BJ (cell line): Measurements from ENCODE around the gene GNS. TPM values are rescaled to one million over a fixed set of nuclear protein-coding genes. Genes with fewer than 3 reads are reported as not detected.

Experiments
- CTCF ChIA-PET: fragments of 350-600 bp; formaldehyde crosslinking; extraction: SDS; loops from one replicate; lab custom pipeline; 2021; ENCODE audit warnings: antibody characterized with exemption, inconsistent platforms; lab: Yijun Ruan, JAX
- POLR2A ChIA-PET: fragments of 300-600 bp; sonication (Branson Sonifier 250); formaldehyde crosslinking; extraction: SDS; loops from one replicate; lab custom pipeline; 2021; ENCODE audit warnings: antibody characterized with exemption; lab: Charles Lee
- DNase-seq: peaks from one replicate; pipeline ENCODE4 v3.0.0-alpha.2; 2011; ENCODE audit warnings: low read depth
- H3K27me3 ChIP-seq: 2 replicates; pipeline ENCODE4 v1.6.0; 2011; ENCODE audit warnings: low read length; ENCODE audit not compliant: control insufficient read depth, insufficient read depth
- H3K36me3 ChIP-seq: 2 replicates; pipeline ENCODE4 v1.5.1; 2011; ENCODE audit warnings: low read length; ENCODE audit not compliant: control insufficient read depth, insufficient read depth
- H3K4me3 ChIP-seq: 2 replicates; pipeline ENCODE4 v1.5.1; 2011; ENCODE audit warnings: low read depth, mild to moderate bottlenecking, control low read depth, low read length
- CTCF ChIP-seq: IDR thresholded peaks from 2 replicates; pipeline ENCODE4 v1.5.1; 2011; ENCODE audit warnings: low read depth, mild to moderate bottlenecking, control low read depth, inconsistent platforms, low read length, moderate library complexity; ENCODE audit not compliant: insufficient read depth
- polyA plus RNA-seq: library from polyadenylated mRNA; depleted of rRNA; stranded (reverse); fragments of >200 nt; gene quantifications from 2 replicates; pipeline ENCODE4 v1.2.3, GENCODE V29; 2011

GNS gene
- polyA plus RNA-seq, 1 experiment, result 100 TPM

- DNase-seq, result no peak
- H3K36me3 ChIP-seq, result no peaks in the 10 kb centered on the region
- ChIA-PET CTCF (interaction anchor here (2.6 kb wide), 1 partner anchor 12 kb away, joined by 15 read pairs; no protein-coding TSS in a partner anchor), POLR2A (no interaction called here)
- no peaks in the 10 kb centered on the region; the same call in 1 of the 2 replicates for H3K27me3 ChIP-seq
- TF ChIP-seq CTCF, result no peak
- H3K4me3 ChIP-seq, result no peak overlapping the region
Observed at GRCh38 chr12:64790166-64790565, 31.0 kb upstream of the GNS start.

GRCh38 chr12:64785838-64786237 lies 26.6 kb upstream of the GNS start:
- peaks cover 22% of the 10 kb centered on the region for H3K27me3 ChIP-seq

GRCh38 chr12:64782191-64782876 lies 23.1 kb upstream of the GNS start:
- H3K4me3 ChIP-seq, result no peak overlapping the region
- CTCF ChIA-PET, result interaction anchor here (0.6 to 2.4 kb wide), 5 partner anchors 13 to 989 kb away, joined by 4 to 9 read pairs (median 5); no protein-coding TSS in a partner anchor
- POLR2A ChIA-PET, result no interaction called here

More at GRCh38 chr12:64785838-64786237, 26.6 kb upstream of the GNS start:
- Histone ChIP-seq H3K4me3 (no peak overlapping the region), H3K36me3 (no peaks in the 10 kb centered on the region)
- no peak for DNase-seq
- no peak for TF ChIP-seq CTCF
- ChIA-PET CTCF (interaction anchor here (2.0 to 3.8 kb wide), 2 partner anchors 11 to 16 kb away, joined by 7 to 14 read pairs; no protein-coding TSS in a partner anchor), POLR2A (no interaction called here)

GRCh38 chr12:64781280-64782190 lies 22.3 kb upstream of the GNS start:
- POLR2A ChIA-PET, result no interaction called here
- Histone ChIP-seq H3K27me3 (peaks cover 29% of the 10 kb centered on the region), H3K36me3 (no peaks in the 10 kb centered on the region), H3K4me3 (no peak overlapping the region; the same call in 1 of the 2 replicates)
- TF ChIP-seq CTCF, result no peak
- no peak for DNase-seq
- CTCF ChIA-PET, result interaction anchor here (1.2 to 2.4 kb wide), 4 partner anchors 13 to 20 kb away, joined by 4 to 9 read pairs (median 5); no protein-coding TSS in a partner anchor

More at GRCh38 chr12:64782191-64782876, 23.1 kb upstream of the GNS start:
- no peak for TF ChIP-seq CTCF
- H3K36me3 ChIP-seq, result no peaks in the 10 kb centered on the region
- peaks cover 29% of the 10 kb centered on the region for H3K27me3 ChIP-seq
- DNase-seq, result no peak
